SK-N-MC (cell line): ENCODE data around the gene KRTCAP3.

ENCODE experiments used
- EZH2 ChIP-seq: fragments of 200-600 bp; sonication (generic); IDR thresholded peaks from one replicate; pipeline ENCODE4 v1.6.1; 2017; ENCODE audit warnings: antibody characterized with exemption
- POLR2AphosphoS5 ChIP-seq: IDR thresholded peaks from 2 replicates; pipeline ENCODE4 v1.6.1; 2012; ENCODE audit warnings: mild to moderate bottlenecking, low read depth, low read length, borderline replicate concordance

- no peak for TF ChIP-seq POLR2AphosphoS5
- no peak for TF ChIP-seq EZH2
Measured at GRCh38 chr2:27427863-27428212, 14.3 kb upstream of the KRTCAP3 start.
